ENCODE measurements around the gene VARS1.
"Not testable (repeated sequence)": the region's sequence is repeated elsewhere in the genome, so short reads cannot be mapped to it uniquely, and the experiment has no call there.

VARS1 gene

GRCh38 chr6:31795616-31796298, at the start of gene VARS1:
TSS of gene VARS1 (minus strand) at chr6:31795752. CDS start at chr6:31795217, 535 bp downstream.
- DNase-seq (ENCODE audit: low spot score) = peak; percentile 97

- no peak for DNase-seq (ENCODE audit: low spot score)
These were observed 49.0 kb upstream of the VARS1 start for GRCh38 chr6:31844507-31844906.

DNA sequence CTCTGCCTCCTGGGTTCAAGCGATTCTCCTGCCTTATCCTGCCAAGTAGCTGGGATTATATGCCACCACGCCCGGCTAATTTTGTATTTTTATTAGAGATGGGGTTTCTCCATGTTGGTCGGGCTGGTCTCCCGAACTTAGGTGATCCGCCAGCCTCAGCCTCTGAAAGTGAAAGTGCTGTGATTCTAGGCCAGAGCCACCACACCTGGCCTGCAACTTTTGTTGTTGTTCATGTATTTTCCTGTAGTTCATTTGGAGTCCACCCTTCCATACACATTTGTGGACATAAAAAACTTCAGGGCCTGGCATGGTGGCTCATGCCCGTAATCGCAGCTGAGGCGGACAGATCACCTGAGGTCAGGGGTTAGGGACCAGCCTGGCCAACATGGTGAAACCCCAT, 46.5 kb upstream of the VARS1 start:
- DNase-seq (ENCODE audit: low spot score) = no peak

GRCh38 chr6:31839779-31840126, 44.2 kb upstream of the VARS1 start:
- not testable (repeated sequence) for DNase-seq (ENCODE audit: low spot score)

DNA sequence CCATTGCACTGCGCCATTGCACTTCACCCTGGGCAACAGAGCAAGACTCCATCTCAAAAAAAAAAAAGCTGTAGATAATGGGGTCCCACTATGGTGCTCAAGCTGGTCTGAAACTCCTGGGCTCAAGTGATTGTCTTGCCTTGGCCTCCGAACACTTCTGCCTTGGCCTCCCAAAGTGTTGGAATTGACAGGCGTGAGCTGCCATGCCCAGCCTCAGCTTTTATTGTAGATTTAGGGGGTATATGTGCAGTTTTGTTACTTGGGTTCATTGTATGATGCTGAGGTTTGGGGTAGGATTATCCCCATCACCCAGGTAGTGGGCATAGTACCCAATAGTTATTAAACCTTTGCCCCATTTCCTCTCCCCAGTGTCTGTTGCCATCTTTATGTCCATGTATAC, 43.4 kb upstream of the VARS1 start:
- DNase-seq (ENCODE audit: low spot score) = no peak

GRCh38 chr6:31838114-31838553, 42.6 kb upstream of the VARS1 start:
- DNase-seq (ENCODE audit: low spot score) = not testable (repeated sequence)

- DNase-seq (ENCODE audit: low spot score) = no peak
These were observed 42.0 kb upstream of the VARS1 start for GRCh38 chr6:31837369-31838113.

- DNase-seq (ENCODE audit: low spot score) = peak; percentile 38
These were observed 41.2 kb upstream of the VARS1 start for GRCh38 chr6:31836474-31837368.

GRCh38 chr6:31836047-31836473, 40.5 kb upstream of the VARS1 start:
- no peak for DNase-seq (ENCODE audit: low spot score)

- DNase-seq (ENCODE audit: low spot score) = peak; percentile 92
These were observed 39.1 kb upstream of the VARS1 start for GRCh38 chr6:31834367-31835250.

- DNase-seq (ENCODE audit: low spot score) = no peak
These were observed 36.0 kb upstream of the VARS1 start for GRCh38 chr6:31831350-31832215.

GRCh38 chr6:31830886-31831335, 35.4 kb upstream of the VARS1 start:
- no peak for DNase-seq (ENCODE audit: low spot score)

DNA sequence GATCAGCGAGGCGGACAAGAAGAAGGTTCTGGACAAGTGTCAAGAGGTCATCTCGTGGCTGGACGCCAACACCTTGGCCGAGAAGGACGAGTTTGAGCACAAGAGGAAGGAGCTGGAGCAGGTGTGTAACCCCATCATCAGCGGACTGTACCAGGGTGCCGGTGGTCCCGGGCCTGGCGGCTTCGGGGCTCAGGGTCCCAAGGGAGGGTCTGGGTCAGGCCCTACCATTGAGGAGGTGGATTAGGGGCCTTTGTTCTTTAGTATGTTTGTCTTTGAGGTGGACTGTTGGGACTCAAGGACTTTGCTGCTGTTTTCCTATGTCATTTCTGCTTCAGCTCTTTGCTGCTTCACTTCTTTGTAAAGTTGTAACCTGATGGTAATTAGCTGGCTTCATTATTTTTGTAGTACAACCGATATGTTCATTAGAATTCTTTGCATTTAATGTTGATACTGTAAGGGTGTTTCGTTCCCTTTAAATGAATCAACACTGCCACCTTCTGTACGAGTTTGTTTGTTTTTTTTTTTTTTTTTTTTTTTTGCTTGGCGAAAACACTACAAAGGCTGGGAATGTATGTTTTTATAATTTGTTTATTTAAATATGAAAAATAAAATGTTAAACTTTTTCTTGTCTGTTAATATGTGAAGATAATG, 34.2 kb upstream of the VARS1 start:
- DNase-seq (ENCODE audit: low spot score) = no peak

- peak; percentile 96 for DNase-seq (ENCODE audit: low spot score)
These were observed 31.9 kb upstream of the VARS1 start, which contains the start of gene HSPA1B for GRCh38 chr6:31827286-31828079. TSS of gene HSPA1B (plus strand) at chr6:31827738. CDS start at chr6:31827951, 213 bp downstream.

- DNase-seq (ENCODE audit: low spot score) = peak; percentile 80
These were observed 31.3 kb upstream of the VARS1 start for GRCh38 chr6:31826793-31827285.

- no peak for DNase-seq (ENCODE audit: low spot score)
These were observed 30.0 kb upstream of the VARS1 start for GRCh38 chr6:31825553-31825952.

DNA sequence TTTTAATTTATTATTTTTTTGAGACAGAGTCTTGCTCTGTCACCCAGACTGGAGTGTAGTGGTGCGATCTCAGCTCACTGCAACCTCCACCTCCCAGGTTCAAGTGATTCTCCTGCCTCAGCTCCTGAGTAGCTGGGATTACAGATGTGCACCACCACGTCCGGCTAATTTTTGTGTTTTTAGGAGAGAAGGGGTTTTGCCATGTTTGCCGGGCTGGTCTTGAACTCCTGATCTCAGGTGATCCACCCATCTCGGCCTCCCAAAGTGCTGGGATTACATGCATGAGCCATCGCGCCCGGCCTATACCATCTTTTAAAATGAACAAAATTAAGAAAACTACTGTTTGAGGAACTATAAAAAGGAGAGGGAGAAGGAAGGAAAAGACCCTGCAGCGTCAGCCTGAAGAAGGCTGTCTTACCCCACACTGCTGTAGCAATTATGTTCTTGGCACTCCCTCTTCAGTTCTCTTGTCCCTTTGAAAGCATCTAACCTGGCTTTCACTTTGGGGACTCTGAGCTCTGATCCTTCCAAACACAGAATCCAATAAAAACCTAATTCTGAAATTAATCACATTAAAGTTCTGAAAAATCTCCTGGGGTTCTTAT, 28.1 kb upstream of the VARS1 start:
- not testable (repeated sequence) for DNase-seq (ENCODE audit: low spot score)
